HepG2 (cell line): ENCODE measurements around the gene FALEC. TPM values are rescaled to one million over a fixed set of nuclear protein-coding genes. Genes with fewer than 3 reads are reported as not detected.

Source experiments
- ELF3 ChIP-seq: IDR thresholded peaks from 2 replicates; pipeline ENCODE4 v1.6.1; 2016; ENCODE audit warnings: missing genetic modification reagents, missing compliant biosample characterization
- FOXC1 ChIP-seq: sonication (generic); formaldehyde crosslinking; IDR thresholded peaks from 2 replicates; pipeline ENCODE4 v1.8.0; 2022; ENCODE audit warnings: mild to moderate bottlenecking, missing genetic modification reagents, borderline replicate concordance
- GTF2F1 ChIP-seq: fragments of 150-350 bp; IDR thresholded peaks from 2 replicates; pipeline ENCODE4 v1.6.1; 2014; ENCODE audit warnings: low read length
- KDM3A ChIP-seq: IDR thresholded peaks from 2 replicates; pipeline ENCODE4 v1.6.1; 2018; ENCODE audit warnings: low read depth, missing compliant biosample characterization
- RFX1 ChIP-seq: fragments of 450-650 bp; IDR thresholded peaks from 2 replicates; pipeline ENCODE4 v1.6.1; 2017
- RXRB ChIP-seq: IDR thresholded peaks from 2 replicates; pipeline ENCODE4 v1.6.1; 2016; ENCODE audit warnings: borderline replicate concordance, missing genetic modification reagents, missing compliant biosample characterization
- SALL2 ChIP-seq: sonication (generic); formaldehyde crosslinking; IDR thresholded peaks from 2 replicates; pipeline ENCODE4 v1.8.1; 2023; ENCODE audit warnings: mild to moderate bottlenecking, missing genetic modification reagents, inconsistent platforms
- SOX6 ChIP-seq, 2 experiments: fragments of 450-650 bp in 1 of 2; sonication (generic) in 1 of 2; formaldehyde crosslinking in 1 of 2; IDR thresholded peaks; 2 replicates each; pipeline versions ENCODE4 v1.4.0 to v1.6.1; 2017 to 2020; ENCODE audit warnings: antibody characterized with exemption in 1 of 2, mild to moderate bottlenecking in 1 of 2, missing genetic modification reagents in 1 of 2
- ZBTB38 ChIP-seq: sonication (generic); formaldehyde crosslinking; IDR thresholded peaks from 2 replicates; pipeline ENCODE4 v1.5.1; 2020; ENCODE audit warnings: mild to moderate bottlenecking, missing genetic modification reagents
- ZBTB8A ChIP-seq: sonication (generic); formaldehyde crosslinking; IDR thresholded peaks from 2 replicates; pipeline ENCODE4 v1.4.0; 2020; ENCODE audit warnings: mild to moderate bottlenecking, low read depth, missing genetic modification reagents, borderline replicate concordance
- ZNF20 ChIP-seq: sonication (generic); formaldehyde crosslinking; IDR thresholded peaks from 2 replicates; pipeline ENCODE4 v1.4.0; 2020; ENCODE audit warnings: mild to moderate bottlenecking, moderate library complexity, missing genetic modification reagents
- ZNF441 ChIP-seq: sonication (generic); formaldehyde crosslinking; IDR thresholded peaks from 2 replicates; pipeline ENCODE4 v1.7.0; 2021; ENCODE audit warnings: missing genetic modification reagents, borderline replicate concordance
- ZNF468 ChIP-seq: sonication (generic); formaldehyde crosslinking; IDR thresholded peaks from 2 replicates; pipeline ENCODE4 v1.8.0; 2022; ENCODE audit warnings: mild to moderate bottlenecking, moderate library complexity, missing genetic modification reagents
- ZNF496 ChIP-seq: sonication (generic); formaldehyde crosslinking; IDR thresholded peaks from 2 replicates; pipeline ENCODE4 v1.8.1; 2023; ENCODE audit warnings: mild to moderate bottlenecking, moderate library complexity, missing genetic modification reagents; ENCODE audit not compliant: insufficient replicate concordance
- ZNF570 ChIP-seq: sonication (generic); formaldehyde crosslinking; IDR thresholded peaks from 2 replicates; pipeline ENCODE4 v1.4.0; 2020; ENCODE audit warnings: mild to moderate bottlenecking, missing genetic modification reagents, borderline replicate concordance
- ZNF703 ChIP-seq: sonication (generic); formaldehyde crosslinking; IDR thresholded peaks from 2 replicates; pipeline ENCODE4 v1.5.1; 2020; ENCODE audit warnings: missing genetic modification reagents, mild to moderate bottlenecking, moderate library complexity, borderline replicate concordance
- polyA plus RNA-seq, 8 experiments: library from polyadenylated mRNA; depleted of rRNA in 3 of 8; stranded (reverse) in 7 of 8; unstranded in 1 of 8; fragments of >200 nt; fragmentation: Illumina TruSeq in 4 of 8; extraction: Trizol in 4 of 8; gene quantifications; 2 replicates each; pipeline versions ENCODE4 v1.2.1 to v1.2.3, GENCODE V29; 2011 to 2016; ENCODE audit warnings: low read depth in 4 of 8, missing spikeins in 1 of 8, mixed read lengths in 1 of 8; ENCODE audit not compliant: insufficient read depth in 1 of 8
- total RNA-seq, 5 experiments: library from RNA; depleted of rRNA; stranded (reverse); fragments of >200 nt; fragmentation: Illumina TruSeq; extraction: Trizol; gene quantifications; 2 replicates each; pipeline ENCODE4 v1.2.3, GENCODE V29; 2016; ENCODE audit warnings: low read depth in 1 of 5
- TF ChIP-seq, protein P1 (sequence below): IDR thresholded peaks from 2 replicates; pipeline ENCODE4 v1.6.1; 2016
- TF ChIP-seq, protein P2 (sequence below): sonication (generic); formaldehyde crosslinking; conservative IDR thresholded peaks from 2 replicates; pipeline ENCODE4 v1.4.0; 2020; ENCODE audit warnings: missing genetic modification reagents
- TF ChIP-seq, protein P3 (sequence below): sonication (generic); formaldehyde crosslinking; IDR thresholded peaks from 2 replicates; pipeline ENCODE4 v1.4.0; 2020; ENCODE audit warnings: missing genetic modification reagents

FALEC gene
- total and polyA plus RNA-seq, 2 of the 13 experiments (the other 11 are each of a cell fraction or from before 2014, with no cell fraction given): 0.33 to 0.71 TPM

DNA sequence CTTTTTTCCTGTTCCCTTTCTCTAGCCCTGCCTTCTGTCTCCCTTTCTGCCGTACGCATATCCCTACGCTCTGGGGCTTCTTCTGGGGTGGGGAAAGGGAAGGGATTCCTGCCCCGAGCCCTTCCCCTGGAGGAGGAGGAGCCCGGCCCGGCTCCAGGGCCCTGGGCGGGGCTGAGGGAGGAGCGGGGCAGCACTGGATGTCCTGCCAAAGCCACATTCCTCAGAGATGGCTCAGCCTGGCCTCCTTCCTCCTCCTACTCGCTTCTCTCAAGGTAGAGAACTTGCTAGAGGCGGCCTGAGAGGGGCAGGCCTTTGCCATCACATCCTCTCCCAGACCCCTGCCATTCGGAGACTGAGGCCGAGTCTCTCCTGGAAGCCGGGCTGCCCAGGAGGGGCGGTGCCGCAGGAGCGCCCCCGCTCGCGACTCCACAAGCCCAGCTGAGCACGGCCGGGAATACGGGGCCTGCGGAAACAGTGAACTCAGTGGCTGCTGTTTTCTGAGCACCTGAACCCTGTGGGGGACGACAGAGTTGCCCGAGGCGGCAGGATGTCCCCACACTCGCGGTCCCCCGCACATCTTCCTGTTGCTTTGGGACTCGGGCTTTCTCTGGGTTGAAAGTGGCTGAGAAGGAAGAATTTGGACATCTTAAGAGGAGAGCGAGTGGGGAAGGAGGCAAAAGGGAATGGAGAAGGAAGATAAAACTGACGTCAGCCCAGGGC is 45.9 kb downstream of the FALEC start (continued):
- no peak for TF ChIP-seq ZNF20 (CRISPR knock-in tag)
- TF ChIP-seq, protein P1, sequence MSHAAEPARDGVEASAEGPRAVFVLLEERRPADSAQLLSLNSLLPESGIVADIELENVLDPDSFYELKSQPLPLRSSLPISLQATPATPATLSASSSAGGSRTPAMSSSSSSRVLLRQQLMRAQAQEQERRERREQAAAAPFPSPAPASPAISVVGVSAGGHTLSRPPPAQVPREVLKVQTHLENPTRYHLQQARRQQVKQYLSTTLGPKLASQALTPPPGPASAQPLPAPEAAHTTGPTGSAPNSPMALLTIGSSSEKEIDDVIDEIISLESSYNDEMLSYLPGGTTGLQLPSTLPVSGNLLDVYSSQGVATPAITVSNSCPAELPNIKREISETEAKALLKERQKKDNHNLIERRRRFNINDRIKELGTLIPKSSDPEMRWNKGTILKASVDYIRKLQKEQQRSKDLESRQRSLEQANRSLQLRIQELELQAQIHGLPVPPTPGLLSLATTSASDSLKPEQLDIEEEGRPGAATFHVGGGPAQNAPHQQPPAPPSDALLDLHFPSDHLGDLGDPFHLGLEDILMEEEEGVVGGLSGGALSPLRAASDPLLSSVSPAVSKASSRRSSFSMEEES (CRISPR knock-in tag): no peak
- TF ChIP-seq SOX6 (IDR thresholded peaks at IDR 0.05): no peak
- 0 out of 2 replicates have a peak, but pooled peaks have one; percentile 35 for TF ChIP-seq SOX6 (CRISPR knock-in tag; IDR thresholded peaks at IDR 0.05)
- TF ChIP-seq ZNF703 (CRISPR knock-in tag): no peak
- TF ChIP-seq, protein P2, sequence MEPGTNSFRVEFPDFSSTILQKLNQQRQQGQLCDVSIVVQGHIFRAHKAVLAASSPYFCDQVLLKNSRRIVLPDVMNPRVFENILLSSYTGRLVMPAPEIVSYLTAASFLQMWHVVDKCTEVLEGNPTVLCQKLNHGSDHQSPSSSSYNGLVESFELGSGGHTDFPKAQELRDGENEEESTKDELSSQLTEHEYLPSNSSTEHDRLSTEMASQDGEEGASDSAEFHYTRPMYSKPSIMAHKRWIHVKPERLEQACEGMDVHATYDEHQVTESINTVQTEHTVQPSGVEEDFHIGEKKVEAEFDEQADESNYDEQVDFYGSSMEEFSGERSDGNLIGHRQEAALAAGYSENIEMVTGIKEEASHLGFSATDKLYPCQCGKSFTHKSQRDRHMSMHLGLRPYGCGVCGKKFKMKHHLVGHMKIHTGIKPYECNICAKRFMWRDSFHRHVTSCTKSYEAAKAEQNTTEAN (CRISPR knock-in tag): no peak
- peak; percentile 43; the same call in 1 of the 2 replicates for TF ChIP-seq SALL2 (CRISPR knock-in tag)
- TF ChIP-seq ZNF441: no peak
- no peak for TF ChIP-seq GTF2F1
- TF ChIP-seq FOXC1: no peak
- TF ChIP-seq ZNF496: no peak
- TF ChIP-seq, protein P3, sequence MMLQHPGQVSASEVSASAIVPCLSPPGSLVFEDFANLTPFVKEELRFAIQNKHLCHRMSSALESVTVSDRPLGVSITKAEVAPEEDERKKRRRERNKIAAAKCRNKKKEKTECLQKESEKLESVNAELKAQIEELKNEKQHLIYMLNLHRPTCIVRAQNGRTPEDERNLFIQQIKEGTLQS: peak; percentile 84
- 0 out of 2 replicates have a peak, but pooled peaks have one; percentile 19 for TF ChIP-seq KDM3A
- TF ChIP-seq RXRB: no peak; the same call in 1 of the 2 replicates
- TF ChIP-seq ZBTB8A (CRISPR knock-in tag): no peak
- no peak for TF ChIP-seq RFX1
- peak; percentile 46; the same call in 1 of the 2 replicates for TF ChIP-seq ELF3 (CRISPR knock-in tag)
- 0 out of 2 replicates have a peak, but pooled peaks have one; percentile 11 for TF ChIP-seq ZBTB38 (CRISPR knock-in tag)
- no peak for TF ChIP-seq ZNF468 (CRISPR knock-in tag)
- no peak for TF ChIP-seq ZNF570 (CRISPR knock-in tag)
